HG03175 (cell line): Measurements from ENCODE around the gene TSPAN14.

Source experiments
- ATAC-seq: cut with Tn5 transposase; IDR thresholded peaks from one replicate; pipeline ENCODE4 v1.9.1; 2021; ENCODE audit warnings: mild to moderate bottlenecking, moderate library complexity; ENCODE audit not compliant: unreplicated experiment

Gene TSPAN14

DNA sequence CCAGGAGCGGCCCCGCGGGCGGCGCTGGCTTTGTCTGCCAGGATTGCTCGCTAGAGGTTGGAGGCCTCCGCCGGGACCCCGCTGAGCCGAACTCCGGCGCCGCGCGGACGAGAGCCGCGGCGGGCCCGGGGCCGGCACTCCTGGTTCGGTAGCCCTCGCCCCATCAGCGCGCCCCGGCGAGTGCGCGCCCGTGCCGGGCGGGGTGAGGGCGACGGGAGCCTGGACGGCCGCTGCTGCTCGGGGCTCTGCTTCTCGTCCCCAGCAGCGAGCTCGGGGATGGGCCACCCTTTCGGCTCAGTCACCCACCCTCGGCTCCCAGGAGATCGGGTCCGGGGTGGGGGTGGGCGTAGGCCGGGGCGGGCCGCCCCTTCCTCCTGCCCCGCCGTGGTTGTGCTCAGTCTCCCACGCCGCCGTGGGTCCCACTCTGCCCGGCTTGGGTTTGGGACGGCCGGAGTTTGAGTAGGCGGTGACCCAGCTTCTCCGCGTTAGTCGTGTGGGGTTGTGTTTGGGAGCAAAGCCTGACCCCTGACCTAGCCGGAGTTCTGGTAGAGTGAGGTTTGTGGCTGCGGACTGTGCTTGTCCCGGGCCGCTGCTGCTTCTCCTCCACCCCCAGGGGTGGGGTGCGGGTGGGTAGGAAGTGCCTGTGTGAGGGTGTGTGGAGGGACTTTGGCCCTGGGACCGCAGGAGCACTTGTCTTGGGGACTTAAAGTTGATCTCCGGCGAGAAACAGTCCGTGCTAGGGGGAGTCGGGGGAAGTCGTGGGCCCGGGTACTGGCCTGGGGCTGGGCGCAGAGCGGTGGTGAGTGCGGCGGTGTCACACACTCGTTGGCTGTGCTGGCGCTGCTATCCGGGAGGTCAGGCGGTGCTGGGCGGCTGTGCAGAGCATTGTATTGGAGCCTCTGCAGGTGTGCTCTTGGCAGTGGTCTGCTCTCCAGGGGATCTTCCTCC lies 677 bp downstream of the TSPAN14 start:
- ATAC-seq = peak; percentile 29

DNA sequence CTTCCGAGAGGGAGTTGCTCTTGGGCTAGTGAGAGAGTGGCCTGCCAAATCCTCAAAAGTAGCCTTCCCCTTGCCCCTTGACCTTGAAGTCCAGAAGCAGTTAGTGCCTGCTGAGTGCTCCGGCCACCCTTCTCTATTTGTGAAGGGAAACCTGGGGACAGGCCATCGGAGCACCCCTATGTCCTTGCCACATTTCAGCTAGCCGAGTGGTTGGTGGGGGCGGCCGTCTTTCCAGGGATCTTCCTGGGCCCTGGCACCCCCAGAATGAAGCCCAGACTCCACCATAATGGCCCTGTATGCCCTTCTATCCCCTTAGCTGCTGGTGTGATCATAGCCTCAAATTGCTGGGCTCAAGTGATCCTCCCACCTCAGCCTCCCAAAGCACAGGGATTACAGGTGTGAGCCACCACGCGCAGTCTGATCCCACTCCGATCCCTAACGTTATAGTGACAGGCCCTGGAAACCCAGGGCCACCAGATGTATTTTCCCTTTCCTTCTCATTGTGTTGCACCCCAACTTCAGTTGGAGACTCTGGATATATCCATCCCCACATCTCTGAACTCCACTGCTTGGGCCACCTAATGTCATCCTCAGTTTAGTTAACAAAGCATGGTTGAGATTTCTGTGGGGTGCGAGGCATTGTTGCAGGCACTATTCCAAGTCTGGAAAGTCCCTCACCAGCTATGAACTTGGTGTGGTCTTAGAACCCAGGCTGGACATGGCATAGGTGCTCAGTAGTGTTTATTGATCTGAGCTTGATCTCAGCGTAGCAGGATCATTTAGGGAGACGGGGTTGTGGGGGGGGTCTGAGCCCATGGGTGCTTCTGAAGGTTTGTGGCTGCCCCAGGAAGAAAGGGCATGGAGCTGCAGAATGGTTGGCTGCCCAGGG lies 1.6 kb downstream of the TSPAN14 start:
- ATAC-seq = no peak

DNA sequence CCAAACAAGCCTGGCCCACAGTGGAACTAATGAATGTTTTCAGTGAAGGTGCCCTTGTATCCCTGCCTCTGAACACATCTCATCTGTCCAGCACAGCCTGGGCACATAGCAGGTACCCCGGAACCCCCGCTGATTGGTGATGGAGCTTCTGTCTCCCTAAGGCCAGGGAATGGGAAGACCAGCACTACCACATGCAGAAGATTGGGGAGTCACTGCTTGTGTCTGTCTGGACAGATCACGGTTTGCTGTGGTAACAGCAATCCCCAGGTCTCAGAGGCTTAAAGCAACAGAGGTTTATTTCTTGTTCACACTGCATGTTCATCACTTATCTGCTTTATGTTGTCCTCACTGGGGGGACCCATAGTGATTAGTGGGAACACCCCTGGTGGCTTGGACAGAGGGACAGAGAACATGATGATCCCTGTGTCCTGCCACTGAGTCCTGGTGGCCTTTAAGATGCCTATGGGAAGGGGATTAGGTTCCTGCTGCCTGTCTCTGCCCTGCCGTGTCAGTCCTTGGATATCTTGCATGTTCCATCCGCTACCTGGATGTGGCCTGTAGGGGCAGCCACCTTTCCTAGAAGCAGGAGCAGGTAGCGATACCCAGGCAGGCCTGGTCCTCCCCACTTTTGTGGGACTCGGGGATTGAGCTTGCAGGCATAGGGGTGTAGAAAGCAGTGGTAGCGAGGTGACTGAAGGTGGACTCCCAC lies 3.6 kb downstream of the TSPAN14 start:
- no peak for ATAC-seq

DNA sequence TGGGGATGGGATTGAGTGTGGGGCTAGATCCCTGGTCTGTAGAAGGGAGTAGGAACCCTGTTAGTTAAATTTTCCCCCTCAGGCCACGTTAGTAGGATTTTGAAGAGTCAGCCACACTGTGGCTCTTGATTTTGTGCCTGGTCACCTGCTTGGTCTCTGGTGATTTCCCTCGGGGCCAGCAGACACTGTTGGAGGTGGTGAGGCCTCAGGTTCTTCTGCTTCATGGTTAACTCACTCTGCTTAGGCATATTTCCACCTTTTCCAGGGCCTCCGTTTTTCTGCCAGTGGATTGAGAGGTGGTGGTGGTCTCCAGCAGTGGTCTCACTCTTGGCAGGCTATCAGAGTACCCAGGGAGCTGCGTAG lies 4.1 kb downstream of the TSPAN14 start:
- no peak for ATAC-seq

DNA sequence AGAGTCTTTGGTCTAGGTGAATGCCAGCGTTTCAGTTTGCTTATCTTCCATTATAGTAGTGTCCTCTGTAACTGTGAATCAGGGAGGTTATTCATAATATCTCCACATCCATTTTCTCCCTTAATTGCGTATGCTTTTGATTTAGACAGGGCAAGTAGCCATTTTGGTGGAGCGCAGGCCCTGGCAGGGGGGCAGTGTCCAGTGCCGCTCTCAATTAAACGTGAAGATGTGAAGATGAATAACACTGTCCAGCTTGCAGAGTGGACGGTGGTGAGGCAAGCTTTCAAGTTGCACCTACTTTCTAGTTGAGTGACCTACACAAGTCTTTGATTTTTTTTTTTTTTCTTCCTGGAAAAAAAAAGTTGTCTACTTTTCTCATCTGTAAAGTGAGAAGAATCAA lies 4.5 kb downstream of the TSPAN14 start:
- ATAC-seq = no peak

DNA sequence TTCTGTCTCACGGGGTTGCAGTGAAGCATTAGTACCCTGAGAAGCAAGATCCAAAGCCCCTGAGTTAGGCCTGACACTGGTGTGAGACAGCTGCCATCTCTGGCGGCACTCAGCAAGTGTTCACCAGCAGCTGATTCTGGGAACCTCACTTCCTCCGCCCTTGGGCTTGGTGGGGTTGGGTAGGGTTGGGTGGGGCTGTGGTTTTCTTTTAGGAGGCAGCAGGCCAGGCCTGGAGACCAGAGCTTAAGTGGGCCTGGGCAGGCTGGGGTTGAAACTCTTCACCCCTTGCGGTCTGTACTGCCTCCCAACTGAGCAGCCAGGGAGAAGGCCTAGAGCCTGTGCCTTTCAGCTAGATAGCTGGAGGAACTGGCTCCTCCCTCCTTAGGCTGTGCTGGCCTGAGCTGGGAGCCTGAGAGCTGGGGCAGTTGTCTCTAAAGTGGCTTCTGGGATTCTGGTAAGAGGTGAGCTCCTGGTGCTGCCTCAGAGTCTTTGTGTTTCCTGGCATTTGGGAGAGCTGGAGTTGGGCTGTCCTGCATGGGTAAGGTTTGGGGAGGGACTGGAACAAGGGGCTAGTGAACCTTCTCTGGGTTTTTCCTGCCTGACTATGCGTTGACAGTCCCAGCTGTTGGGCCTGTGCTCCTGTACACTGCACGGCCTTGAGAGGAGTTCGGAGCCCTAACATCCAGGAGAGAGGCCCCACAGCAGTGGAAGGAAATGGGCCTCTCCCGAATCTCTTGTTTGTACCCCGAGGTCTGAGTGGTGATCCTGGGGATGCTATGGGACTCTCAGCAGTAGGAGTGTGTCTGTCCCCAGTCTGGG lies 5.1 kb downstream of the TSPAN14 start:
- peak; percentile 47 for ATAC-seq

DNA sequence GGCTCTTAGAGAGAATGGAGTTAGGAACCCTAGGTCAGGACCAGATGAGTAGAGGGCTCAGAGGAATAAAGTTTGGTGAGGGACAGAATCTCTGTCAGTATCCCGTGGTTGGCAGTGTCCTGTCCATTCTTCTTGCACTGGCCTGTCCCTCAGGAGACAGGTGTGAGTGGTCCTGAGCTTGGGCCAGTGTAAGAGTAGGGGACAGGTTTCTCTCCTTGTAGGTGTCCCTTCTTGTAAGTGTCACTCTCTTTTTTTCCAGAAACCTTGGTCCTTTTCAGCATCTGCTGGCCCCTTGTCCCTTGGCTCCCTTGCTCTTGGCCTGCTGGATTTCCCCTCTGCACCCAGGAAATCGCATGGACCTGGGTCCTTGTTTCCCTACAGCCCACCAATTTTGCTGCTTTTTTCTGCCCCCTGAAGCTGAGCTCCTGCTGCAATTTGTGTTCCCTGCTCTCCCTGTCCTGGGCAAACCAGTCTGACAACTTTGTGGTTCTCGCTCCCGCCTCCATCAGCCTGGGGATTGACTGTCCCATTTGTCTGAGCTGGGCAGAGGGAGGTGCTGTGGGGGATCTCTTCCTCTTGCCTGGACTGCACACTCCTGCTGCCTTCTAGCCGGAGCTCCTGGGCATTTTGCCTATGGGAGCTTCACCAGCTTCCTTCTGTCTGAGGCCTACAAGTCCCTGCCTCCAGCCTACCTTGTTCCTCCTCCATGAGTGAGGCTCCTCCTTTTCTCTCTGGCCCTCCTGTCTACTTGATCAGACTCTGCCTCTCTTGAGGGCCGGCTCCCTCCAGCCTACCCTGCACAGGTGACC lies 6.5 kb downstream of the TSPAN14 start:
- no peak for ATAC-seq

DNA sequence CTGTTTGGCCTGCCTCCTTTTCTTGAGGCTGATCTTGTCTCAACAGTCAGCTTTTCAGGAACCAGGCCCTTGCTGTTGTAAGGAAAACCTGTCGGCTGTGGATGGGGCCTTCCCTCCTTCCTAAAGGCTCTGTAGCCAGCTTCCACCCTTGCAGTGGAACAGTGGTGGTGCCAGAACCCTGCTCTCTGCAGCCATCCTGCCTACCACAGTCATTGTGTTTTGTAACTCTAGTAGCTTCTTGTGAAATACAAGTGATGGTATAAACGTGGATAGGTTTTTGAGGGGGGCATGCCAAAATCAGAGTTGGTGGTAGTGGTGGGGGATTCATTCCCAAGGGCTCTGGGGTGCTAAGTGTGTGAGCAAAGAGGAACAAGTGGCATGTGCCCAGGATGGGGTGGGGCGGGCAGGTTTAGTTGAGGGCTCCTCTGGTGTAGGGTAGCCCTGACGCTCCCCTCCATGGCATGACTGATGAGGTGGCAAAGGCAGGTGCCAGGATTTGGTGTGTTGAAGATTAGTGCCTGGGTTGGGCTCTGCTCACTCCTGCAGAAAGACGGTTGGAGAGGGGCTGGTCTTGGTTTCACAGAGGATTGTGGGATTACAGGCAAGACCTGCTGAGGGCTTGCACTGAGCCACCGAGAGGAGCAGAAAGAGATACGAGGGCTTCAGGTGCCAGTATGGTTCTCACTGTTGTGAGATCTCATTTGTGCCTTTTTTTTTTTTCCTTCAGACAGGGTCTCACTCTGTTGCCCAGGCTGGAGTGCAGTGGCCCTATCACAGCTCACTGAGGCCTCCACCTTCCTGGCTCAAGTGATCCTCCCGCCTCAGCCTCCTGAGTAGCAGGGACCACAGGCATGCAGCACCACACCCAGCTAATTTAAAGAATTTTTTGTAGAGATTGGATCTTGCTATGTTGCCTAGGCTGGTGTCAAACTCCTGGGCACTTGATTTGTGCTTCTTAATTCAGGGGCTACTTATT lies 7.4 kb downstream of the TSPAN14 start:
- no peak for ATAC-seq

DNA sequence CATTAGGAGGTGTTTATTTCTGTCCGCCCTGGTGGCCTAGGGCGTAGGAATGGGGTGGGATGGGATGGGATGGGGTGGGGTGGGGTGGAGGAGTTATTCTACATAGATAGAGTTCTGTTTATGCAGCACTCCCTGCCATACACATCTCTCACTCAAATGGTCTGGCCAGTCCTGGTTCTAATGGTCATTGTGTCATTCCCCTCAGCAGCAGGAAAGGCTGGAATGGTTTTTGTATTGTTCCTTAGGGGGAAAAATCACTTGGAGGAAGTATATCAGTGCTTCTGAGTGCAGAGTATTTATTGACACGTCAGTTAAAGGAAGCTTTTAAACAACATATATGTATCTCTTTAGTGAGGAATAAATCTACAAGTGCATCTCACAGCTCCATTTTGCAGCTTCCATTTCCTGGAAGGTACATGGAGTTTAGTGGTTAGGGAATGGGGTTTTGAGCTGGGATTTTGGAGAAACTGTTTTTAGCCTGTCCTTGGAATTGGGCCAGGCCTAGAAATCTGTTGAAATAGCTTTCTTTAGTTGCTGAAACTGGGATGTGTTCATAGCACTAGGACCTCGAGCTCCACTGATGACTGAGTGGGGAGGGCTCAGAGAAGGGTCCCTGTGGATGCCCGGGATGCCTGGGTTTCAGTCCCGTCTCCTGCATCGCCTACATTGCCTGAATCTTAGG lies 8.3 kb downstream of the TSPAN14 start:
- ATAC-seq = no peak

DNA sequence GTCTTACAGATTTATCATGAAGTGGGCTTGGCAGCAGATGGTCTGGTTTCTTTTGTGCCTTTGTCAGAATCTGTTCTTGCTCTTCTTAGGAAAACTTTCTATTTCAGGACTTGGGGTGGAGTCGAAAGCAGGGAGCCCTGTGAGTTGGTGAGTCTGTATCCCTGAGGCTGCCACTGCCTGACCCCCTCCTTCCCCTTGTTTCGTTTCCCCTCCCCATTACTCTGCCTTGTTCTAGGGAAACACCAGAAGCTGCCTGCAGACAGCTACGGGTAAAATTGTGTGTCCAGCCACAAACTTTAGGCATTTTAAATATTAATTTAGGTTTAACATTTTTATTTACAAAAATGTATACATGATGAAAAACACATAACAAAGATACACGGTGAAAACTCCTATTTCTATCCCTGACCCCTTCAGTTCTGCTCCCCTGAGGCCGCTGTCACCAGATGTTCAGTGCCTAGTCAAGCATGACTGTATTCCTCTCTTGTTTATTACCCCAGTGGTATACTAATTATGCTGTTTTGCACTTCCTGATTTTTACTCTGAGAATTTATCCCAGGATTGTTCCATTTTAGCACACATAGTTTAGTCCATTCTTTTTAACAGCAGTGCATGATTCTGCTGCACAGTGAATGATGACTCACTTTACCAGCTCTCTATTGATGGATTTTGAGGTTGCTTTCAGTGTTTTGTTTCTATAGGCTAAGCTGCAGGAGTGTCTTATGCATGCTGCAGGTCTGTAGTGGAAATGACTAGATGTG lies 9.1 kb downstream of the TSPAN14 start:
- ATAC-seq = peak; percentile 34

DNA sequence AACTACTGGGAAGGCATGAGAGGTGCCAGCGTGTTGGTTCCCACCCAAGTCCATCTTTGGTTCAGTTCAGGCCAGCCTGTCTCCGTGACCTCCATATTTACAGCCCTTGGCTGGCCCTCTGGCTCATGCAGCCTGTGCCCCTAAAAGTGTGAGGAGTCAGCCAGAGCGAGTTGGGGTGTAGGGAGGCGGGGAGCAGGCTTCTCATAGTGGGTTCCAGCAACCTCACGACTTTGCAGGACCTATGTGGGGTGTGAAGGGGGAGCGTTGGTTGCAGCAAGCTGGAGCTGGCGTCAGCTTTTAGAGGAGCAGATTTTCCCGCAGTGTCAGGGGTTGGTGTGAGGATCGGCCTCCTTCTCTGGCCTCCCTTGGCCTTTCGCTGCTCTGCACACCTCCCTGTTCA lies 9.8 kb downstream of the TSPAN14 start:
- no peak for ATAC-seq

DNA sequence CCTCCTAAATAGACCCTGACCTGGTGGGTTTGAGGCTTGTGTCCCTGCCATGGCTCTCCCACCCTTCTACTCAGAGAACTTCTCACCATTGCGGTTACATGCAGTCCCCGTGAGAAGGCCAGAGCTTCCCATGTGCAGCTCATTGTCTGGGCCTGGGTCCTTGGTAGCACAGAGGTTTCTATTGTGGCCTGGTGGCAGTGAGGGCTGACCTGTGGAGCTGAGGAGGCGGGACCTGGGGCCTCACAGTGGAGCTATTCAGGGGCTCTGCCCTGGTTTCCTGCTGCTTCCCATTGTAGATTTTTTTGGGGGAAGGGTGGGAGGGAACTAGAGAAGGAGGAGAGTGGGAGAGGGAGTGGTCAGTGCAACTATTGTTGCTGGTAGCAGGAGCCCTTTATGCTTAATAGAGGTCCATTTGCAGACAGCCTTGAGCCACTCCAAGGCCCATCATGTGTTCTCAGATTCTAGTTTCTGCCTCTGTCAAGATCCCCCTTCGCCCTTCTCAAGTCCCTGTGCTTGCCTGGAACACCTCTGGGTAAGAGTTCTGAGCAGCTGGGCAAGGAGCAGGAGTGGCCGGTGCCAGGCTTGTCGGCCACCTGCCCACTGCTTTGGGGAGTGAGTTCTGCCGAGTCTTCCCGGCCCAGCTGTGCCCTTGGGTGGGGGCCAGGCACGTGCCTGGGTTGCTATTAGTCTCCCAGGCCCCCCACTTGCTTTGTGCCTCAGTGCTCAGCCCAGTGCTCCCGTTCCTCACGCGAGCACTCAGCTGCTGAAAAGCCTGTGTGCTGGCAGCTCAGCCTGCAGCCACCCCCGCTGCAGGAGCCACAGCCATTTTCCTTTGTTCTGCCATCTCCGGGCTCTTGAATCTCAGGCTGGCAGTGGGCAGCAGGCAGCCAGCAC lies 10.7 kb downstream of the TSPAN14 start:
- no peak for ATAC-seq

DNA sequence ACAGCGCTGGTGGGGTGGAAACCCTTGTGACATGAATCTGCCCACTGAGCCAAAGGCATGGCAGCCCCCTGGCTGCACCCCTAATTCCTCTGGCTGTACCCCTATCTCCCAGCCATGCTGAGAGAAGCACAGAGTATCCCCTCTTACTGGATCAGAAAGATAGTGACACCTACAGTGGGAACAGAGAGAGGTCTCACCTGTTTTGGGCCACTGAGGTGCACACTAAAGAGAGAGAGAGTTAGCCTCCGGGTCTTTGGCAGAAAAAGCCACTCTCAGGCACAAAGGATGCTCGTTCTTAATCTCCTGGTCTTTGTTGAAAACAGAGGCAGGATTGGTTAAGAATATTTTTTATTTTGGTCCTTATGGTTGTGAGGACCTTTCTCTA lies 11.3 kb downstream of the TSPAN14 start:
- no peak for ATAC-seq

DNA sequence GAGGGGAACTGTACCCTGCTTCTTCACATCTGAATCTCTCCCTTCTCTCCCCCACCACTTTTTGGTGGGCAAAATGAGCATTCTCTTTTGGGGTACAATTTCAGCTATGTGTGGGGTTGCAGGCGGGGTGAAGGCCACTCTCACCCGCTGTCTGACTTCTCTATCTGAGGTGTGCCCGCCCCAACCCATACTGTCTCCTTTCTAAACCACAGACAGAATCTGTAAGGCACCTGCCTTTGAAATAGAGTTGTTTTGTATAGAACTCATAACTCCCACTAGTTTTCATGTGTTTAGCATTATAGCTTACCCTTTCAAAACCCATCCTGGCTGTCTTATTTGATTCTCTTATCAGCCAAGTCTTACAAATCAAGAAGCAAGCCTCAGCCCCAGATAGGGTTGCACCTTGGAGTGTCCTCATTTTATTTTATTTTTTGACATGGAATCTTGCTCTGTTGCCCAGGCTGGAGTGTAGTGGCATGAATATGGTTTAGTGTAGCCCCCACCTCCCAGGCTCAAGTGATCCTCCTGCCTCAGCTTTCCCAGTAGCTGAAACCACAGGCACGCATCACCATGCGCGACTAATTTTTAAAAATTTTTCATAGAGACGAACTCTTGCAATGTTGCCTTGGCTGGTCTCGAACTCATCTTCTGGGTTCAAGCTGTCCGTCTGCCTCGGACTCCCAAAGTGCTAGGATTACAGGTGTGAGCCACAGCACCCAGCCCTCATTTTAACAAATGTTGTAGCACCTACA lies 11.9 kb downstream of the TSPAN14 start:
- ATAC-seq = peak; percentile 34

DNA sequence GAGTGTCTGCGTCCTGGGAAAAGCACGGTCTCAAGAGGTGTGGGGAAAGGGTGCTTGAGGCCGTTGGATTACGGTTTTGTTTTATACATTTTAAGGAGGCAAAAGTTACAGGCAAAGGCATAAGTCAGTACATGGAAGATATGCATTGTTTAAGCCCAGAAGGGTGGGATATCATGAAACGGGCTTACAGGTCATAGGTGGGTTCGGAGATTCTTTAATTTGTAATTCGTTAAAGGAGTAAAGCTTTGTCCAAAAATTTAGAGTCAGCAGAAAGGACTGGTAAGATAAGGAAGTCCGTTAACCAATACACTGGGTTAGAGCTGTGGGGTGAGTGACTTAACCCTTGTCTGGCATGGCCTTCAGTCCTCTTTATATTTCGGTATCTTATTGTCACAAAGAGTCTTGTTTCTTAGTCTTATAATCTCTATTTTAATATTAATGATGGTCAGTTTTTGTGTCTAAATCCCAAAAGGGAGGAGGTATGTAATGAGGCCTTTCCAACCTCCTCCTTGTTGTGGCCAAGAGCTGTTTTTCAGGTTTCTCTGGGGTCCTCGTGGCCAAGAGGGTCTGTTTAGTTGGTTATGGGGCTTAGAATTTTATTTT lies 12.7 kb downstream of the TSPAN14 start:
- no peak for ATAC-seq
